BLaER1 treated with 17β-estradiol and CSF1 and Interleukin-3, amounts not matched to agents 10 nM and 100 nM (cell line): ENCODE measurements around the gene ING2.
"Not testable (repeated sequence)": the region's sequence is repeated elsewhere in the genome, so short reads cannot be mapped to it uniquely, and the experiment has no call there.

Experiments
- H3K27ac ChIP-seq, 11 experiments: shearing (Covaris generic); formaldehyde crosslinking; 2 replicates each; pipeline ENCODE4 v1.8.1; 2022
- H3K27me3 ChIP-seq, 11 experiments: shearing (Covaris generic); formaldehyde crosslinking; 2 replicates each; pipeline ENCODE4 v1.8.1; 2022
- H3K36me3 ChIP-seq, 11 experiments: shearing (Covaris generic); formaldehyde crosslinking; 2 replicates each; pipeline ENCODE4 v1.8.1; 2022
- H3K4me1 ChIP-seq, 10 experiments: shearing (Covaris generic); formaldehyde crosslinking; 2 replicates each; pipeline ENCODE4 v1.8.1; 2022
- H3K4me2 ChIP-seq, 11 experiments: shearing (Covaris generic); formaldehyde crosslinking; 2 replicates each; pipeline ENCODE4 v1.8.1; 2022
- H3K4me3 ChIP-seq, 10 experiments: shearing (Covaris generic); formaldehyde crosslinking; 2 replicates each; pipeline ENCODE4 v1.8.1; 2022
- H3K9ac ChIP-seq, 11 experiments: shearing (Covaris generic); formaldehyde crosslinking; 2 replicates each; pipeline ENCODE4 v1.8.1; 2022
- H3K9me3 ChIP-seq, 11 experiments: shearing (Covaris generic); formaldehyde crosslinking; replicated peaks in 1 of 11; 2 replicates each; pipeline ENCODE4 v1.8.1; 2022
- H4K20me1 ChIP-seq, 11 experiments: shearing (Covaris generic); formaldehyde crosslinking; 2 replicates each; pipeline ENCODE4 v1.8.1; 2022
- Cebpa-rat ChIP-seq, 11 experiments: shearing (Covaris generic); IDR thresholded peaks; 2 replicates each; pipeline ENCODE4 v1.8.1; 2022

ING2 gene

GRCh38 chr4:183504930-183505610 lies at the start of gene ING2:
TSS of gene ING2 (plus strand) at chr4:183505058. CDS start at chr4:183505196, 138 bp downstream.
- no peak for TF ChIP-seq Cebpa-rat (IDR thresholded peaks at IDR 0.05)
- H3K4me3 ChIP-seq = peak within 1 kb of the TSS; percentile 83 to 99 (median 96)
- no peaks in the 10 kb centered on the region for H3K9me3 ChIP-seq
- peaks cover 0 to 29% (median 0%) of the 10 kb centered on the region in 11 experiments; a peak in 9 of 22 replicates for H4K20me1 ChIP-seq
- peak within 1 kb of the TSS; percentile 86 to 97 (median 92) for H3K27ac ChIP-seq
- H3K36me3 ChIP-seq = peaks cover 0 to 3% (median under 1%) of the 10 kb centered on the region in 11 experiments; a peak in 11 of 22 replicates
- peaks cover 17 to 63% (median 28%) of the 10 kb centered on the region in 10 experiments for H3K4me1 ChIP-seq
- no peaks in the 10 kb centered on the region for H3K27me3 ChIP-seq
- peak within 1 kb of the TSS; percentile 74 to 93 (median 91) for H3K4me2 ChIP-seq
- peak within 1 kb of the TSS; percentile 86 to 96 (median 91) for H3K9ac ChIP-seq

- peaks cover 28 to 39% (median 35%) of the 10 kb centered on the region in 11 experiments for H3K36me3 ChIP-seq
- no peaks in the 10 kb centered on the region for H3K27me3 ChIP-seq
- TF ChIP-seq Cebpa-rat (IDR thresholded peaks at IDR 0.05) = no peak
- H3K4me1 ChIP-seq = peaks cover 18 to 29% (median 24%) of the 10 kb centered on the region in 10 experiments
- H4K20me1 ChIP-seq = no peaks in the 10 kb centered on the region
- H3K4me2 ChIP-seq = peak overlapping the region; percentile 76 to 90 (median 81)
- peaks cover 0 to 39% (median 21%) of the 10 kb centered on the region in 11 experiments; a peak in 14 of 22 replicates for H3K9me3 ChIP-seq
- H3K27ac ChIP-seq = peak overlapping the region; percentile 7 to 73 (median 62); a peak in 19 of 22 replicates
- peak overlapping the region in 7 of 10 experiments; percentile 2 to 47 (median 19); a peak in 7 of 20 replicates for H3K4me3 ChIP-seq
- peak overlapping the region in 5 of 11 experiments; percentile 1 to 49 (median 18); a peak in 9 of 22 replicates for H3K9ac ChIP-seq
Observed at GRCh38 chr4:183455431-183456195, 49.2 kb upstream of the ING2 start.

GRCh38 chr4:183458005-183458404 lies 46.9 kb upstream of the ING2 start:
- peaks cover 0 to 39% (median 21%) of the 10 kb centered on the region in 11 experiments; a peak in 15 of 22 replicates for H3K9me3 ChIP-seq
- TF ChIP-seq Cebpa-rat (IDR thresholded peaks at IDR 0.05) = no peak
- H4K20me1 ChIP-seq = no peaks in the 10 kb centered on the region
- no peak overlapping the region for H3K4me2 ChIP-seq
- no peak overlapping the region for H3K4me3 ChIP-seq
- H3K4me1 ChIP-seq = peaks cover 18 to 29% (median 24%) of the 10 kb centered on the region in 10 experiments
- no peaks in the 10 kb centered on the region for H3K27me3 ChIP-seq
- H3K27ac ChIP-seq = no peak overlapping the region
- H3K36me3 ChIP-seq = peaks cover 7 to 16% (median 11%) of the 10 kb centered on the region in 11 experiments; a peak in 16 of 22 replicates
- H3K9ac ChIP-seq = no peak overlapping the region

- not testable (repeated sequence) for H3K4me2 ChIP-seq, H3K27me3 ChIP-seq, H3K9ac ChIP-seq, H3K27ac ChIP-seq, H4K20me1 ChIP-seq, H3K4me3 ChIP-seq
- Histone ChIP-seq H3K9me3 (peaks cover 23 to 40% (median 34%) of the 10 kb centered on the region in 11 experiments), H3K4me1 (peaks cover 0 to 40% (median 0%) of the 10 kb centered on the region in 10 experiments; a peak in 6 of 20 replicates), H3K36me3 (peaks cover 0 to 12% (median 0%) of the 10 kb centered on the region in 11 experiments; a peak in 5 of 22 replicates)
Observed at GRCh38 chr4:183463903-183464619, 40.8 kb upstream of the ING2 start.

GRCh38 chr4:183465879-183466278 lies 39.0 kb upstream of the ING2 start:
- H3K36me3 ChIP-seq = peaks cover 0 to 12% (median 0%) of the 10 kb centered on the region in 11 experiments; a peak in 5 of 22 replicates
- H3K9me3 ChIP-seq = peaks cover 23 to 40% (median 34%) of the 10 kb centered on the region in 11 experiments
- peak overlapping the region in 4 of 11 experiments; percentile 44 to 76 (median 58); a peak in 7 of 22 replicates for H3K27ac ChIP-seq
- H3K9ac ChIP-seq = peak overlapping the region in 2 of 11 experiments; percentile 9 to 42; a peak in 3 of 22 replicates
- H3K4me3 ChIP-seq, H3K27me3 ChIP-seq, H4K20me1 ChIP-seq: not testable (repeated sequence)
- peaks cover 0 to 58% (median 0%) of the 10 kb centered on the region in 10 experiments; a peak in 6 of 20 replicates for H3K4me1 ChIP-seq
- H3K4me2 ChIP-seq = peak overlapping the region in 3 of 11 experiments; percentile 43 to 63 (median 57); a peak in 6 of 22 replicates

- Histone ChIP-seq H3K4me1 (peaks cover 0 to 69% (median 5%) of the 10 kb centered on the region in 10 experiments; a peak in 12 of 20 replicates), H3K4me2 (peak overlapping the region in 2 of 11 experiments; percentile 57 to 63; a peak in 2 of 22 replicates), H3K9me3 (peaks cover 23 to 40% (median 34%) of the 10 kb centered on the region in 11 experiments), H3K9ac (no peak overlapping the region), H3K36me3 (peaks cover 0 to 12% (median 0%) of the 10 kb centered on the region in 11 experiments; a peak in 5 of 22 replicates), H3K27ac (no peak overlapping the region), H3K4me3 (no peak overlapping the region), H3K27me3 (no peaks in the 10 kb centered on the region), H4K20me1 (no peaks in the 10 kb centered on the region)
- TF ChIP-seq Cebpa-rat (IDR thresholded peaks at IDR 0.05) = no peak
Observed at GRCh38 chr4:183467246-183467645, 37.6 kb upstream of the ING2 start.

- peak overlapping the region in 2 of 11 experiments; percentile 89; a peak in 5 of 22 replicates for H3K4me2 ChIP-seq
- H3K36me3 ChIP-seq = peaks cover 0 to 12% (median 0%) of the 10 kb centered on the region in 11 experiments; a peak in 5 of 22 replicates
- no peaks in the 10 kb centered on the region for H4K20me1 ChIP-seq
- H3K4me3 ChIP-seq = no peak overlapping the region
- H3K27ac ChIP-seq = peak overlapping the region in 2 of 11 experiments; percentile 42 to 74; a peak in 5 of 22 replicates
- H3K9ac ChIP-seq = no peak overlapping the region
- H3K27me3 ChIP-seq = no peaks in the 10 kb centered on the region
- peaks cover 0 to 77% (median 6%) of the 10 kb centered on the region in 10 experiments; a peak in 12 of 20 replicates for H3K4me1 ChIP-seq
- no peak for TF ChIP-seq Cebpa-rat (IDR thresholded peaks at IDR 0.05)
- peaks cover 23 to 36% (median 31%) of the 10 kb centered on the region in 11 experiments for H3K9me3 ChIP-seq
Observed at GRCh38 chr4:183468210-183469095, 36.4 kb upstream of the ING2 start.
